Measurements from ENCODE around the gene SMYD3.

The SMYD3 gene

GRCh38 chr1:245871191-245871590 is 635.9 kb downstream of the SMYD3 start:
- no peak for DNase-seq (ENCODE audit: low read depth)
- TF ChIP-seq CTCF (conservative IDR thresholded peaks at IDR 0.05; ENCODE audit: low read depth, low read length), result no peak
- H3K4me3 ChIP-seq (ENCODE audit: low read length), result no peak overlapping the region

GRCh38 chr1:245870698-245871097 is 636.4 kb downstream of the SMYD3 start:
- DNase-seq (ENCODE audit: low read depth), result no peak
- TF ChIP-seq CTCF (conservative IDR thresholded peaks at IDR 0.05; ENCODE audit: low read depth, low read length), result no peak
- no peak overlapping the region for H3K4me3 ChIP-seq (ENCODE audit: low read length)

GRCh38 chr1:245869847-245870246 is 637.2 kb downstream of the SMYD3 start:
- no peak for TF ChIP-seq CTCF (conservative IDR thresholded peaks at IDR 0.05; ENCODE audit: low read depth, low read length)
- DNase-seq (ENCODE audit: low read depth), result no peak
- H3K4me3 ChIP-seq (ENCODE audit: low read length), result no peak overlapping the region

GRCh38 chr1:245867738-245868137 is 639.3 kb downstream of the SMYD3 start:
- H3K4me3 ChIP-seq (ENCODE audit: low read length), result no peak overlapping the region
- no peak for TF ChIP-seq CTCF (conservative IDR thresholded peaks at IDR 0.05; ENCODE audit: low read depth, low read length)
- DNase-seq (ENCODE audit: low read depth), result no peak

GRCh38 chr1:245864872-245865271 is 642.2 kb downstream of the SMYD3 start:
- no peak for DNase-seq (ENCODE audit: low read depth)
- no peak overlapping the region for H3K4me3 ChIP-seq (ENCODE audit: low read length)
- no peak for TF ChIP-seq CTCF (conservative IDR thresholded peaks at IDR 0.05; ENCODE audit: low read depth, low read length)

- DNase-seq (ENCODE audit: low read depth), result no peak
- H3K4me3 ChIP-seq (ENCODE audit: low read length), result no peak overlapping the region
- TF ChIP-seq CTCF (conservative IDR thresholded peaks at IDR 0.05; ENCODE audit: low read depth, low read length), result no peak
Measured at GRCh38 chr1:245863566-245864184, 643.4 kb downstream of the SMYD3 start.

GRCh38 chr1:245862812-245863540 is 644.1 kb downstream of the SMYD3 start:
- no peak for TF ChIP-seq CTCF (conservative IDR thresholded peaks at IDR 0.05; ENCODE audit: low read depth, low read length)
- no peak for DNase-seq (ENCODE audit: low read depth)

More at GRCh38 chr1:245862812-245863540, 644.1 kb downstream of the SMYD3 start:
- H3K4me3 ChIP-seq (ENCODE audit: low read length), result no peak overlapping the region
